HL-60/S4 treated with retinoic acid at 250 ng/mL for 4 days and 3 days (cell line): ENCODE results near the gene ADARB1.

Experiments
- in situ Hi-C: fragments of 300-500 bp; cut with MboI; formaldehyde crosslinking; loops from 2 replicates; pipeline ENCODE4 v1.7.0; 2022; ENCODE audit warnings: low sequenced_read_pairs

Gene ADARB1

GRCh38 chr21:45161038-45161945 lies 86.9 kb downstream of the ADARB1 start:
- in situ Hi-C loops, result loop anchor here (25.0 kb wide), 1 partner anchor 101 kb away; no protein-coding TSS in a partner anchor

- in situ Hi-C loops, result loop anchor here (25.0 kb wide), 1 partner anchor 100 kb away; no protein-coding TSS in a partner anchor
These were observed 87.7 kb downstream of the ADARB1 start for GRCh38 chr21:45162115-45162514.

- in situ Hi-C loops, result loop anchor here (25.0 kb wide), 1 partner anchor 99 kb away; no protein-coding TSS in a partner anchor
These were observed 88.4 kb downstream of the ADARB1 start for GRCh38 chr21:45162809-45163208.

GRCh38 chr21:45163413-45164123 lies 89.2 kb downstream of the ADARB1 start:
- in situ Hi-C loops, result loop anchor here (25.0 kb wide), 1 partner anchor 99 kb away; no protein-coding TSS in a partner anchor

DNA sequence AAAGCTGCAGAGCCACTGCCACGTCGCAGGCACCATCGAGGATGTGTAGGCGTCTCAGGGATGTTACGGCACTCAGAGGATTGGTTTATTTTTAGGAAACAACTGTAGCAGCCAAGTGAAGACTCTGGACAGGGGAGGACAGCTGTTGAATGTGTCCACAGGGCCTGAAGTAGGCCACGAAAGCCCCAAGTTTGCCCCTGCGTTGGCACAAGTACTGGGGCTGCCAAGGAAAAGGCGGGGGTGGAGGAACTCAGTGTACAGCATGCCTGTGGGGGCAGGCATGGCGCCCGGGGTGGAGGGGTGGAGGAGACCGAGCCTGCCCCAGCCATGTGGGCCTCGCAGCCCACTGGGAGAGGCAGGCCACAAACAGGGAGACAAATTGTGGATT lies 89.7 kb downstream of the ADARB1 start:
- in situ Hi-C loops, result loop anchor here (25.0 kb wide), 1 partner anchor 98 kb away; no protein-coding TSS in a partner anchor

DNA sequence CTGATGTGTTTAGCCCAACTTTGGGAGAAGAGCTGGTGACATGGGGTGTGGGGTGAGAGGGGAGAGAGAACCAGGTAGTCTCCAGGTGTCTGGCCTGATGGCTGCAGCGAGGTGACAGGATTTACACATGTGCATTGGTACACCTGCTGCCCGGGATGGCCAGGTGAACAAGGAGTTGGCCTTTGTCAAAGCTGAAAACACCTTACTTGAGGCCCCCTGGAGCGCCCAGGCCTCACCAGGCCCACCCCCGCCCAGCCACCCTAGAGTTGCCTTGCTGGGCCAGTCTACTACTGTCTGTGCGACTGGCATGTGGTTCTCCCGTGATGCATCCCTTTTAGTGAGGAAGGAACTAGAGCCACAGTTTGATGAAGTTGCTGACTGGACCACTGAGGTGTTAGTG lies 90.5 kb downstream of the ADARB1 start:
- in situ Hi-C loops, result loop anchor here (25.0 kb wide), 1 partner anchor 97 kb away; no protein-coding TSS in a partner anchor

GRCh38 chr21:45166931-45167330 lies 92.6 kb downstream of the ADARB1 start:
- in situ Hi-C loops, result loop anchor here (25.0 kb wide), 1 partner anchor 95 kb away; no protein-coding TSS in a partner anchor

- in situ Hi-C loops, result loop anchor here (25.0 kb wide), 1 partner anchor 94 kb away; no protein-coding TSS in a partner anchor
These were observed 93.4 kb downstream of the ADARB1 start for GRCh38 chr21:45167796-45168222.

- in situ Hi-C loops, result loop anchor here (25.0 kb wide), 1 partner anchor 94 kb away; no protein-coding TSS in a partner anchor
These were observed 94.1 kb downstream of the ADARB1 start for GRCh38 chr21:45168522-45168921.

DNA sequence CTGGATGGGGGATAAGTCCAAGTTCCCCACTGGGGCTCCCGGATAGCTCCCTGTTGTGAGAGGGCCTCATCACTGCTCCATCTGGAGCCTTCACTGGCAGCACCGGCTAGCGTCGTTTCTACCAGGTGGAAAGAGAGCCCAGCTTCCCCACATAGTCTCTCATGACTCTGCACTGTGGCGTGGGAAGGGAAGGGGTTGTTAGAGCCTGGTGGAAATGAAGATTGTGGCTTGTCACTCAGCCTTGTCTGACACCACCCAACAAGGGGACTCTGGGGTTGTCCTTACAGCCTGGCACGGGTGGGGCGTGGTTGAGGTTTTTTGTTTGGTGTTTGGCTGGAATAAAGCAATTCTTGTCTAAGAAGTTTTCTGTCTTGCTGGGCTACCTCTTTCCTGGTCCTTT lies 94.6 kb downstream of the ADARB1 start:
- in situ Hi-C loops, result loop anchor here (25.0 kb wide), 1 partner anchor 93 kb away; no protein-coding TSS in a partner anchor

DNA sequence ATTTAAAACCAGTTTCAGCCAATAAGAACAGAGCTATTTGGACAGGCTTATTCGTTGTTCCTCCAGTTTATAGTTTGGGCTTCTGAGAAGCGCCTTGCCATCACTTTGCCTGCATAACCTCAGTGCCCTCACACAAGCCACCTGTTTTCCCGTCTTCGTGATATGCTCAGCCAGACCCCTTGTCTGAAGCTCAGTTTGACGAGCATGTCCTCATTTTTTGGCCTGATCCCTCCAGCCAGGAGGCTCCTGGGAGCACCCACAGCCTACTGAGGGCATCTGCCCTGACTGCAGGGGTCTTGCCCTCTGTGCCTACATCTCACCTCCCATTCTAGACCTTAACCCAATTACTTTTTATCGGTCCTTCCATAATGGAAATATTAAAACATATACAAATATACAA lies 95.3 kb downstream of the ADARB1 start:
- in situ Hi-C loops, result loop anchor here (25.0 kb wide), 1 partner anchor 93 kb away; no protein-coding TSS in a partner anchor

DNA sequence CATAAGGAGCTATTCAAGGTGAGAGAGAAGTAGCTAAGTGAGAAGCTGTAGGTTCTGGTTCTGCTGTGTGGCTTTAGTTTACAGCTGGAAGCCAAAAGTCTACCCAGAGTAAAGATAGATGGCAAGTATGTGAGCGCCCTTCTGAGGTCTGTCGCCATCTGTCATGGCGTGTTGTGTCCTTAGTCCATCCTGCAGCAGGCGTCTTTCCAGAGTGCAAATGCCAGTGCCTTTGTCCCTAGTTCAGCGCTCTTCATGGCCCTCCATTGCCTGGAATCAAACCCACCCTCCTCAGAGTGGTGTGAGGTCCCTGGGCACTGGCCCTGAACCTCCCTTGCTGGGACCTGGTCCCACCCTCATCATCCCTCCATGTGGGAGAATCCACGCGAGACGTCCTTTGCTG lies 96.6 kb downstream of the ADARB1 start:
- in situ Hi-C loops, result loop anchor here (25.0 kb wide), 1 partner anchor 91 kb away; no protein-coding TSS in a partner anchor

GRCh38 chr21:45172420-45172819 lies 98.0 kb downstream of the ADARB1 start:
- in situ Hi-C loops, result loop anchor here (25.0 kb wide), 1 partner anchor 90 kb away; no protein-coding TSS in a partner anchor

DNA sequence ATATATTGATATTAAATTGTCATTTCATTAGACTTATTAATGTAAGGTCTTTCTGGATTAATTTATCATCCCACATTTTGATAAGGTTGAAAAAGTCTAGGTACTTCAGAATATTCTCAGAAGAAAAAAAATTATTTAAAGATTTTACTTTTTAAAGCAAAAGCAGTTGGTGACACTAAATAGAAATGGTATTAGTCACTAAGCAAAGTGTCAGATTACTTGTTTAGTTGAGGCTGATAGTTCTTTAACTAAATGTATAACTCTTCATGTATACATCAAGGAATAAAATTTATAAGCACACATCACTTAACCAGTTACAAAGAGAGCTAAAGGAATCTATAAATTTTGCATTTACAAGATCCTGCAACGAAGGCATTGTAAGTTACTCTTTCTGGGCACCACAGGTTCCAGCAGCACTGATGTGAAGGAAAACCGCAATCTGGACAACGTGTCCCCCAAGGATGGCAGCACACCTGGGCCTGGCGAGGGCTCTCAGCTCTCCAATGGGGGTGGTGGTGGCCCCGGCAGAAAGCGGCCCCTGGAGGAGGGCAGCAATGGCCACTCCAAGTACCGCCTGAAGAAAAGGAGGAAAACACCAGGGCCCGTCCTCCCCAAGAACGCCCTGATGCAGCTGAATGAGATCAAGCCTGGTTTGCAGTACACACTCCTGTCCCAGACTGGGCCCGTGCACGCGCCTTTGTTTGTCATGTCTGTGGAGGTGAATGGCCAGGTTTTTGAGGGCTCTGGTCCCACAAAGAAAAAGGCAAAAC lies 101.1 kb downstream of the ADARB1 start:
- in situ Hi-C loops, result no loop called here

DNA sequence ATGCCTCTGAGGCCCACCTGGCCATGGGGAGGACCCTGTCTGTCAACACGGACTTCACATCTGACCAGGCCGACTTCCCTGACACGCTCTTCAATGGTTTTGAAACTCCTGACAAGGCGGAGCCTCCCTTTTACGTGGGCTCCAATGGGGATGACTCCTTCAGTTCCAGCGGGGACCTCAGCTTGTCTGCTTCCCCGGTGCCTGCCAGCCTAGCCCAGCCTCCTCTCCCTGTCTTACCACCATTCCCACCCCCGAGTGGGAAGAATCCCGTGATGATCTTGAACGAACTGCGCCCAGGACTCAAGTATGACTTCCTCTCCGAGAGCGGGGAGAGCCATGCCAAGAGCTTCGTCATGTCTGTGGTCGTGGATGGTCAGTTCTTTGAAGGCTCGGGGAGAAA lies 101.8 kb downstream of the ADARB1 start:
- in situ Hi-C loops, result no loop called here

DNA sequence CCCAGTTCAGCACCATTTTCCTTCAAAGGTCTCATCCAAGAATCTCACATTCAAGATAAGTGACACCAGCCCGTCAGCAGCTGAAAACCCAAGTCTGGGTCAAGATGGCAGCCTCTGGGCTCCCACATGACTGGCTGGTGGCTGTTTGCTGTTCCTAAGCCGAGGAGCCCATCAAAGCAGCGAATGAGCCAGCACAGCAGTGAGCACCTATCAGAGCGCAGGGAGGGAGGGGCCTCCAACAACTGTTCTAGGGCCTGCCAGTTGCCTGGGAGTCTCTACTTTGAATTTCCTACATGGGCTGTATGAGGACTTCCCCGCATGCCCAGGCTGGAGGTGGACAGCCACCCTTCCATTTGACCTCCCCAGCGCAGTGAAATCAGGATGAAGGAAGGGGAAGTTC lies 102.7 kb downstream of the ADARB1 start:
- in situ Hi-C loops, result no loop called here

GRCh38 chr21:45178070-45178608 lies 103.8 kb downstream of the ADARB1 start:
- in situ Hi-C loops, result no loop called here

DNA sequence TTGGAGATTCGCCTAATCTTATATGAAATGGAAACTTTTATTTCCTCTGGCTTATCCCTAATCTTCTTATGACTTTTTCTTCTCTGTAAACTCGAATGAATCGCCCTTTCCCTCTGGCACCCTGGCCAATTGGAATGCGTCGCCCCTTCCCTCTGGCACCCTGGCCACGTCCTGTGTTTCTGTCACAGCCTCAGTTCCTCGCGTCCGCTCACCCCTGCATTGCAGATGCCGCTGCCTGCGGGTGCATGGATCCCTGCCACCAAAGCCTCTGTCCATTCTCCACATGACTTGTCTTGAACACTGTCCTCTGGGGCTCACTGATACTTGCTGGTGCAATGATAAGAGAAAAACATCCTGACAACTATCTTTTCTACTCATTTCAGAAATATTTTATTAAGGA lies 104.6 kb downstream of the ADARB1 start:
- in situ Hi-C loops, result no loop called here

DNA sequence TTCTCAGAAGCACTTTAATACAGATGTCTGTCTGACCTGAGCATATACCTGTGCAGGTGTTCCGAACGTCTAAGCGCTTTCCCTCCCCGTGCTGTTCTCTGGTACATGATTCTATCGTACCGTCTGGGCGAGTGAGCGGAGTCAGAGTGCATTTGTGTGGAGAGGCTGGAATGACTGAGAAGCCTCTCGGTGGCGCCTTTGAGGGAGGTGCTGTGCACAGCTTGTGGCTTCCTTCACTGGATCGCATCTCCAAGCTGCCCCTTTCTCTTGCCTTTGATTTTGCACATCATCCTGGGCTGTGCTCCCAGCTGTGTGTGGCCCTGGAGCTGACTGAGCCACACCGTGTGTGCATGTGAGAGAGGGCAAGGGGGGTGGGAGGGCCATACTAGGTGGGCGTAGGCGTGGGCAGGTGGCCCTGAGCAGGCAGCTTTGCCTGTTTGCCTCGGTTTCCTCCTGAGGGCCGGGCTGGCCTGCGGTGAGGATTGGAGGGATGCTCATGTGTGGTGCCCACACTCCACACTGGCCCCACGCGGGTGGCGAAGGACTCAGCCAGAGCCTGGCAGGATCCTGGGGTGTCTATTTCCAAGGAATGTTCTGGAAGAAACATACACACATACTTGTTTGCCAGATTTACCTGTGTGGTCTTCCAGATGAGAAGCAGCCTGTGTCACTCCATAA lies 105.3 kb downstream of the ADARB1 start:
- in situ Hi-C loops, result no loop called here

DNA sequence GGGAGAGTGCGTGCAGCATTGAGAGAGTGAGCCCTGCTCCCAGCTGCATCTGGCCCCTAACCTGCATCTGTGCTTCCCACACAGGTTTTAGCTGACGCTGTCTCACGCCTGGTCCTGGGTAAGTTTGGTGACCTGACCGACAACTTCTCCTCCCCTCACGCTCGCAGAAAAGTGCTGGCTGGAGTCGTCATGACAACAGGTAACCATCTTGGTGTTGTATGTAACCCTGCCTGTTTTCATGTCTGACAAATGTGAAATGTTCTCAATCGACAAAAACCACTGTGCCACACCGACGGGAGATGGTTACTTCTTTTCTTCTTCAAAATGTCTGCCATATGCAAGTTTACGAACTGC lies 105.8 kb downstream of the ADARB1 start:
- in situ Hi-C loops, result no loop called here
